PC-9 (cell line): Measurements from ENCODE around the gene ARHGEF7.

ENCODE experiments used
- EZH2 ChIP-seq: fragments of 200-600 bp; sonication (generic); IDR thresholded peaks from 2 replicates; pipeline ENCODE4 v1.8.0; 2017; ENCODE audit warnings: antibody characterized with exemption, low read depth
- TF ChIP-seq, protein P1 (sequence below): fragments of 200-600 bp; sonication (generic); conservative IDR thresholded peaks from 2 replicates; pipeline ENCODE4 v1.6.1; 2017; ENCODE audit warnings: mixed run types, antibody characterized with exemption, mild to moderate bottlenecking, moderate library complexity

DNA sequence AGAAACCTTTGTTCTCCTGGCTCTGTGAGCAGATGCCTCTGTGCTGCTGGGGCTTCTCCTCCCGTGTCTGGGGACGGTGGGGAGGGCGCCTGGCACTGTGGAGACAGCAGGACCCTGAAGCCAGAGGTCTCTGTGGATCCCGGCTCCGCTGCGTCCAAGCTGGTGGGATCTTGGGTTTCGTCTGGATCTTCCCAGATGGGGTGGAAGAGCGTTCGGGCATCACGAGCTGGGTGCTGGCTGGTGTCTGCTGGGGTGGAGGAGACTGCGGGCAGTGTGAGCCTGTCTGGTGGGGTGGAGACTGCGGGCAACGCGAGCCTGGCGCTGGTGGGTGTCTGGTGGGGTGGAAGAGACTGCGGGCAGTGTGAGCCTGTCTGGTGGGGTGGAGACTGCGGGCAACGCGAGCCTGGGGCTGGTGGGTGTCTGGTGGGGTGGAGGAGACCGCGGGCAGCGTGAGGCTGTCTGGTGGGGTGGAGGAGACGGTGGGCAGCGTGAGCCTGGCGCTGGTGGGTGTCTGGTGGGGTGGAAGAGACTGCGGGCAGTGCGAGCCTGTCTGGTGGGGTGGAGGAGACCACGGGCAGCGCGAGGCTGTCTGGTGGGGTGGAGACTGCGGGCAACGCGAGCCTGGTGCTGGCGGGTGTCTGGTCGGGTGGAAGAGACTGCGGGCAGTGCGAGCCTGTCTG is 211.0 kb downstream of the ARHGEF7 start:
- TF ChIP-seq, protein P1, sequence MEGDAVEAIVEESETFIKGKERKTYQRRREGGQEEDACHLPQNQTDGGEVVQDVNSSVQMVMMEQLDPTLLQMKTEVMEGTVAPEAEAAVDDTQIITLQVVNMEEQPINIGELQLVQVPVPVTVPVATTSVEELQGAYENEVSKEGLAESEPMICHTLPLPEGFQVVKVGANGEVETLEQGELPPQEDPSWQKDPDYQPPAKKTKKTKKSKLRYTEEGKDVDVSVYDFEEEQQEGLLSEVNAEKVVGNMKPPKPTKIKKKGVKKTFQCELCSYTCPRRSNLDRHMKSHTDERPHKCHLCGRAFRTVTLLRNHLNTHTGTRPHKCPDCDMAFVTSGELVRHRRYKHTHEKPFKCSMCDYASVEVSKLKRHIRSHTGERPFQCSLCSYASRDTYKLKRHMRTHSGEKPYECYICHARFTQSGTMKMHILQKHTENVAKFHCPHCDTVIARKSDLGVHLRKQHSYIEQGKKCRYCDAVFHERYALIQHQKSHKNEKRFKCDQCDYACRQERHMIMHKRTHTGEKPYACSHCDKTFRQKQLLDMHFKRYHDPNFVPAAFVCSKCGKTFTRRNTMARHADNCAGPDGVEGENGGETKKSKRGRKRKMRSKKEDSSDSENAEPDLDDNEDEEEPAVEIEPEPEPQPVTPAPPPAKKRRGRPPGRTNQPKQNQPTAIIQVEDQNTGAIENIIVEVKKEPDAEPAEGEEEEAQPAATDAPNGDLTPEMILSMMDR: no peak
- no peak for TF ChIP-seq EZH2
